Neutrophil (primary cell): ENCODE data around the gene ELMO1.

ENCODE experiments used
- H3K27ac ChIP-seq: fragments of 200-600 bp; sonication (generic); 2 replicates; pipeline ENCODE4 v1.5.1; 2016; ENCODE audit warnings: mild to moderate bottlenecking, moderate library complexity
- H3K27me3 ChIP-seq: fragments of 200-600 bp; sonication (generic); 2 replicates; pipeline ENCODE4 v1.6.0; 2016; ENCODE audit warnings: mild to moderate bottlenecking
- H3K36me3 ChIP-seq: fragments of 200-600 bp; sonication (generic); 2 replicates; pipeline ENCODE4 v1.5.1; 2017
- H3K4me1 ChIP-seq, 2 experiments: fragments of 200-600 bp in 1 of 2; sonication (generic) in 1 of 2; 1 replicate in 1 of 2; 2 replicates in 1 of 2; pipeline versions ENCODE4 v1.5.1 to v1.6.1; 2013 to 2016; ENCODE audit warnings: low read depth in 1 of 2, low read length in 1 of 2, mild to moderate bottlenecking in 1 of 2, moderate library complexity in 1 of 2; ENCODE audit not compliant: control insufficient read depth in 1 of 2, insufficient read depth in 1 of 2
- H3K4me3 ChIP-seq, 2 experiments: fragments of 200-600 bp in 1 of 2; sonication (generic) in 1 of 2; 1 replicate in 1 of 2; 2 replicates in 1 of 2; pipeline ENCODE4 v1.5.1; 2013 to 2016; ENCODE audit warnings: low read depth in 1 of 2, low read length in 1 of 2, mild to moderate bottlenecking in 1 of 2, moderate library complexity in 1 of 2
- H3K9me3 ChIP-seq: fragments of 200-600 bp; sonication (generic); 2 replicates; pipeline ENCODE4 v1.5.1; 2016
- TF ChIP-seq, protein P1 (sequence below): fragments of 200-600 bp; sonication (generic); IDR thresholded peaks from 2 replicates; pipeline ENCODE4 v1.5.1; 2016; ENCODE audit warnings: antibody characterized with exemption

The ELMO1 gene

DNA sequence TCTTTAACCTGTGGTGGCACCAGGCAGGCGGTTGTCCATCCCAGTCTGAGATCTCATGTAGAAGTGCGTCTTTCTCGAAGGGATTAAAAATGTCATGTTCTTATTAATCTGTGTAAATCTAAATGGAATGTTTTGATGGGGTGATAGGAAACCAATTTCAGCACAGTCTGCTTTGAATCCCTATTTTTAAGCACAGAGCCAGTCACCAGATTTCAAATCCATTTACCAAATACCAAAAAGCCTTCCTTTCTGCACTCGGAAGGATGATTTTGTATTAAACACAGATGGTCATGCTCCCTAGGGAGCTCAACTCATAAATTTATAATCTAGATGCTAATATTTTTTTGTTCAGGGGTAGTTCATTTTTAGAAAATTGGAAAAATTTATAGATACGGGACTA, 563.8 kb downstream of the ELMO1 start:
- TF ChIP-seq, protein P1, sequence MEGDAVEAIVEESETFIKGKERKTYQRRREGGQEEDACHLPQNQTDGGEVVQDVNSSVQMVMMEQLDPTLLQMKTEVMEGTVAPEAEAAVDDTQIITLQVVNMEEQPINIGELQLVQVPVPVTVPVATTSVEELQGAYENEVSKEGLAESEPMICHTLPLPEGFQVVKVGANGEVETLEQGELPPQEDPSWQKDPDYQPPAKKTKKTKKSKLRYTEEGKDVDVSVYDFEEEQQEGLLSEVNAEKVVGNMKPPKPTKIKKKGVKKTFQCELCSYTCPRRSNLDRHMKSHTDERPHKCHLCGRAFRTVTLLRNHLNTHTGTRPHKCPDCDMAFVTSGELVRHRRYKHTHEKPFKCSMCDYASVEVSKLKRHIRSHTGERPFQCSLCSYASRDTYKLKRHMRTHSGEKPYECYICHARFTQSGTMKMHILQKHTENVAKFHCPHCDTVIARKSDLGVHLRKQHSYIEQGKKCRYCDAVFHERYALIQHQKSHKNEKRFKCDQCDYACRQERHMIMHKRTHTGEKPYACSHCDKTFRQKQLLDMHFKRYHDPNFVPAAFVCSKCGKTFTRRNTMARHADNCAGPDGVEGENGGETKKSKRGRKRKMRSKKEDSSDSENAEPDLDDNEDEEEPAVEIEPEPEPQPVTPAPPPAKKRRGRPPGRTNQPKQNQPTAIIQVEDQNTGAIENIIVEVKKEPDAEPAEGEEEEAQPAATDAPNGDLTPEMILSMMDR = no peak
- Histone ChIP-seq H3K9me3 (no peaks in the 10 kb centered on the region), H3K4me1 (no peaks in the 10 kb centered on the region), H3K27ac (no peak overlapping the region), H3K27me3 (no peaks in the 10 kb centered on the region), H3K36me3 (peaks cover 78% of the 10 kb centered on the region), H3K4me3 (no peak overlapping the region)

DNA sequence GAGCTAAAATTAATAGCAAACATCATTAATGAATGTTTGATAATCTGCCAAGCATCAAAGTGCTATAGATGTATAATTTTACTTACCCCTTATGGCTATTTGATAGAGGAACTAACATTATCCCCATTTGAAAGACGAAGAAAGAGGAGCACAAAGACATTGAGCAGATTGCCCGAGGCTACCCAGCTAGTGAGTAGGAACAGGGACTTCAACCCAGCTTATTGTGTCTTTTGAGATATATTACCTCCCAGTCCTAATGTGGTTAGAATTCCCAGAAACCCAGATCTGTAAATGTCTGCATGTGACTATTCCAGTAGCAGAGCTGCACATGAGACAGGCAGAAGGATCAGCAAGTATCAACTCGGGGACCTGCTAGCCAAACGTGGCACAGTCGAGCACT, 564.3 kb downstream of the ELMO1 start:
- TF ChIP-seq, protein P1 = no peak
- Histone ChIP-seq H3K9me3 (no peaks in the 10 kb centered on the region), H3K27me3 (no peaks in the 10 kb centered on the region), H3K4me1 (no peaks in the 10 kb centered on the region), H3K4me3 (no peak overlapping the region), H3K36me3 (peaks cover 82% of the 10 kb centered on the region), H3K27ac (no peak overlapping the region)

DNA sequence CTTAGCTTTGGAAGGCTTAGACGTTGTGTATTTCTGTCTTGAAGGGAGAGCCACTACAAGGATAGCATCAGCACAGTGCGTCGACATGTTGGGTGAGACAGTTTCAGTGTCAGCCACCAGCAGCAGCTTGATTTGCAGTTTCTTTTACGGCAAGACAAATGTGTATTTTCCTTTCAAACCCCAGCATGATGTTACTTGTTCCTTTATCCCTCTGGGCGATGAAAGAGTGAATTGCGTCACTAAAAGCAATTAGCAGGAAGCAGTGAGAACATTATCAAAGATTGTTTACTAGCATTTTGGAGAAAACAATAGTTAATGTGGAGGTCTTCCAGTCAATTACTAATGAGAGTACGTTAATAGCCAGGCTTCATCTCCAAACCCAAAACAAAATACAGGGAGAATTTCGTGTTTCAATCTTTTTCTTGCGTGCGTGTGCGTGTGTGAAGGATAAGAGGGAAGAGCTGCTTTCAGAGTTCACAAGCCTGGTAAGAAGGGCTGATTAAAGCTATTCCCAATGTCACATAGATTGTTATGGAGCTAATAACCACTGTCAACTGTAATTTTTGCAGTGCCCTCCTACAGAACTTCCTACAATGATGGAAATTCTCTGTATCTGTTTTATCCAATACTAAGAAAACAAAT, 567.3 kb downstream of the ELMO1 start:
- Histone ChIP-seq H3K4me1 (no peaks in the 10 kb centered on the region), H3K9me3 (no peaks in the 10 kb centered on the region)

DNA sequence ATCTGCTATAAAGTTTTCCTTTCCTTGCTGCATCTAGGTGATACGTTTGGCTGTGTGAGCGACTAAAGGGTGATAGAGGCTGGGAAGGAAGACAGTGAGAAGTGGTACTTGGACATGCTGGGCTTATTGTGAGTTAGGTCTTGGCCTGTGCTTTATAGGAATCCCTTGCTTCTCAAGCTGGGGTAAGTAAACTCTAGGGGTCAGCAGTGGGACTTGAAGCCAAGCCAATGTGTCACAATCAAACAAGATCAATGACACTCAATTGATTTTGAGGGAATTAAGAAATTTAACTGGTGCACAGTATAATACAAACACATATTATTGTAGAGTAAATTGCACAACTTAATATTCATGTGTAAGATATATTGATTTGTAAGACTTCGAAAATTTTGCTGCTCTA, 568.6 kb downstream of the ELMO1 start:
- peaks cover 89% of the 10 kb centered on the region for H3K36me3 ChIP-seq
- H3K4me3 ChIP-seq = no peak overlapping the region
- no peaks in the 10 kb centered on the region for H3K4me1 ChIP-seq
- H3K27me3 ChIP-seq = no peaks in the 10 kb centered on the region
- TF ChIP-seq, protein P1 = no peak
- no peak overlapping the region for H3K27ac ChIP-seq
- no peaks in the 10 kb centered on the region for H3K9me3 ChIP-seq

More for the DNA sequence above, 567.3 kb downstream of the ELMO1 start:
- Histone ChIP-seq H3K4me3 (no peak overlapping the region), H3K36me3 (peaks cover 91% of the 10 kb centered on the region), H3K27ac (no peak overlapping the region), H3K27me3 (no peaks in the 10 kb centered on the region)
- TF ChIP-seq, protein P1 = no peak

DNA sequence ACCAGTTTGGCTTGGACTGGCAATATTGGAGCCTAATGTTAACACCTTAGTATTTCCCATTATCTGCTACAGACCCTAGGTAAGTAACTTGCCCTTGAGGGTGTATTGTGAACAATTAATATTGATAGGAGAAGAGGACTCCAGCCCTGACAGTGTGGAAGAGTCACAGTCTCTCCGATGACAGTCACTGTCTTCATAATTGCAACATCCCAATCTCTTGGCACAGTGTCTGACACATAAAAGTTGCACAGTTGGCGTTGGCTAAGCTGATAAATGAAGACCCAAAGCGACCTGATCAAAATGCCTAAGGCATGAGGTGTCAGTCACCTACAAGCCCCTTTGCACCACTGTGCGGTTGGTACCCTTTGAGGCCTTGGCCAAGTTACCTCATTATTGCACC, 569.6 kb downstream of the ELMO1 start:
- Histone ChIP-seq H3K9me3 (no peaks in the 10 kb centered on the region), H3K27ac (no peak overlapping the region), H3K4me1 (no peaks in the 10 kb centered on the region), H3K27me3 (no peaks in the 10 kb centered on the region), H3K4me3 (no peak overlapping the region), H3K36me3 (peaks cover 90% of the 10 kb centered on the region)
- TF ChIP-seq, protein P1 = no peak
